HG03558 (cell line): ENCODE measurements around the gene MEGF6.

Experiments
- ATAC-seq: cut with Tn5 transposase; IDR thresholded peaks from one replicate; pipeline ENCODE4 v1.9.1; 2021; ENCODE audit warnings: moderate number of reproducible peaks; ENCODE audit not compliant: unreplicated experiment; ENCODE audit errors: extremely low read depth

Gene MEGF6

GRCh38 chr1:3646596-3646995, 35.3 kb upstream of the MEGF6 start:
- no peak for ATAC-seq

DNA sequence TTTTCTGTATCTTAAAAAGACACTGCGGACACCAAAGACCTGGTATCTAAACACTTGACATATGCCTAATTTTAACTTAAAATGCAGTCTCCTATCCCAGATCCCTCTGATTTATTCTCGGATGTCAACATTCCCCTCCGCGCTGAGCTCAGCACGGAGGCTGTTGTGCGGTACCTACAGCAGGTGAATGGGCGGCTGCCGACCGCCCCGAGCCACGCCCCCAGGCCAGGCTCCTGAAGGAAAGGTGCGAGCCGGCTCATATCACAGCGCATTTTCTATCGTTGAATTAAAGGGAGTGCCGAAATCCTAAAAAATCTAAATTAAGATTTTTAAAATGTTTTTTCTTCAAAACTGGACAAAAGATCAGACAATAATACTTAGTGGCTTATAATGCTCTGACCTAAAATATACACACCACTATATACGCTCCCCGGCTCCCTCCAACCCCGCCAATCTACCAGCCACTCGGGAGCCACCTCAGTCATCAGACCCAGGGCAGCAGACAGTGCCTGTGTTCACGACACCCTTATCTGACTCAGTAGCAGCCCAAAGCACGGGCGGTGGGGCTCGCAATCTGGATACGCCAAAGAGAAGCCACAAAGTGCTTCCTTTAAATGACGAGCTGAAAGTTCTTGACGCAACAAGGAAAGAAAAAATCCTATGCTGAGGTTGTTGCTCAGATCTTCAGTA, 34.5 kb upstream of the MEGF6 start:
- no peak for ATAC-seq

DNA sequence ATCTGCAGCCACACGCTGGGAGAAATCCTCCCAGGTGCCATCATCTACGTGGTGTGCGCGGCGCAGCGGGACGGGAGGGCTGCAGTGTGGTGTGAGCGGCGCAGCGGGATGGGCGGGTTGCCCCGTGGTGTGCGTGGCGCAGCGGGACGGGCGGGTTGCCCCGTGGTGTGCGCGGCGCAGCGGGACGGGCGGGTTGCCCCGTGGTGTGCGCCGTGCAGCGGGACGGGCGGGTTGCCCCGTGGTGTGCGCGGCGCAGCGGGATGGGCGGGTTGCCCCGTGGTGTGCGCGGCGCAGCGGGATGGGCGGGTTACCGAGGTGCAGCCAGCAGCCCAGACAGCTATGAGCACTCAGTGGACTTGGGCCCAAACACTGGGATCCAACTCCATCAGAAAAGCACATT, 33.9 kb upstream of the MEGF6 start:
- ATAC-seq = no peak

DNA sequence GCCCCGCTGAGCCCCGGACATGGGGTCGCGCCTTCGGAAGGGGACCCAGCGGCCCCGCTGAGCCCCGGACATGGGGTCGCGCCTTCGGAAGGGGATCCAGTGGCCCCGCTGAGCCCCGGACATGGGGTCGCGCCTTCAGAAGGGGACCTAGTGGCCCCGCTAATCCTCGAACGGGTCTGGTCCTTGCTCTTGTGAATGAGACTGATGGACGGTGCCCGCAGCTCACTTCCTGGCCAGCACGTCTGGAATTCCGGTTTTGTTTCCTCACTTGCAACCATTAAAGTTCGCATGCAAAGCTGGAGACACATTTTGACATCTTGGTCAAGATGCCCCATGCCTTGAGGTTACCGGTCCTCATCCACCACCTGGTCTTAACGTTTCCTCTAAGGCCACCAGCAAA, 33.0 kb upstream of the MEGF6 start:
- no peak for ATAC-seq

DNA sequence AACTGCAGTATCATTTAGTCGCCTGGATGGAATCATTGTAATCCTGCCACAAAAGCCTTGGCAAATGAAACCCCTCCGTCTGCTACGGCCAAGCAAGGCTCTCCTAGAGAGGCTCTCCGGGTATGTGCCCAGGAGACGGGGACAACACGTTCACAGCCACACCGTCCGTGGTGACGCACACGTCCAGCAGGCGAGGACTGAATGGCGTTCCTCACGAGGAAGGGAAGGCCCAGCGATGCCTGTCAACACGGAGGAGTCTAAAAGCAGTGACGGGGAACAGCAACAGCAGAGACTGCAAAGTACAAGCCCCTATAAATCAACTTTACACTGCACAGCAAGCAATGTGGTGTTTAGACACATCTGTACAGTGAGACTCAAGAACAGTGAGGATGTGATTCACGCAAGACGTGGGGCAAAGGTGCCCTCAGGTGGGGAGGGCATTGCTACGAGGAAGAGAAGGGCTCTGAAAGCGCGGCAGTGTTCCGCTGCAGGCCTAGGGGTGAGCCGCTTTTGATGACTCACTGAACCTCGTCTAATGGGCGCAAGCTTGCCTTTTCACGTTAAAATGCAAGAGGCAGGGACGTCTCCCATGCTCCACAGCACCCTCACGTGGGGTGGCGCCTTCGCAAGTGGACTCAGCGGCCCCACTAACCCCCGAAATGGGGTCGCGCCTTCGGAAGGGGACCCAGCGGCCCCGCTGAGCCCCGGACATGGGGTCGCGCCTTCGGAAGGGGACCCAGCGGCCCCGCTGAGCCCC, 31.8 kb upstream of the MEGF6 start:
- ATAC-seq = no peak

- no peak for ATAC-seq
These were observed 30.5 kb upstream of the MEGF6 start for GRCh38 chr1:3641816-3642215.

GRCh38 chr1:3641046-3641760, 29.9 kb upstream of the MEGF6 start:
- no peak for ATAC-seq

DNA sequence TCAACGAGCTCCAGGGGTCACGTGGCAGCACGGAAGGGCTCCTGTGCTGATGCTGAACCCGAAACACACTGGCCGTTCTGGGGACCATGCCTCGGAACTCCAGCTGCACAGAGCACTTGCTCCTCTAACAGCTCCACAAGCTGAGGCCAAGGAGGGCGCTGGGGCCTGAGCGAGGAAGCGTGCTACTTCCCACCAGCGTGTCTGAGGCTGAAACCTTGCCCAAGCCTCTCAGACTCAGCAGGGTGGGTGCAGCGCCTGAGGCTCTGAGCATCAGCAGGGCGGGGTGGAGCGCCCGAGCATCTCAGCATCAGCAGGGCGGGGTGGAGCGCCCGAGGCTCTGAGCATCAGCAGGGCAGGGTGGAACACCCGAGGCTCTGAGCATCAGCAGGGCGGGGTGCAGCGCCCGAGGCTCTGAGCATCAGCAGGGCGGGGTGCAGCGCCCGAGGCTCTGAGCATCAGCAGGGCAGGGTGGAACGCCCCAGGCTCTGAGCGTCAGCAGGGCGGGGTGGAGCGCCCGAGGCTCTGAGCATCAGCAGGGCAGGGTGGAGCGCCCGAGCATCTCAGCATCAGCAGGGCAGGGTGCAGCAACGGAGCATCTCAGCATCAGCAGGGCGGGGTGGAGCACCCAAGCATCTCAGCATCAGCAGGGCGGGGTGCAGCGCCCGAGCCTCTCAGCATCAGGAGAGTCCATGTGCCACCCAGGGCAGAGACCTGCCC, 29.0 kb upstream of the MEGF6 start:
- ATAC-seq = no peak

DNA sequence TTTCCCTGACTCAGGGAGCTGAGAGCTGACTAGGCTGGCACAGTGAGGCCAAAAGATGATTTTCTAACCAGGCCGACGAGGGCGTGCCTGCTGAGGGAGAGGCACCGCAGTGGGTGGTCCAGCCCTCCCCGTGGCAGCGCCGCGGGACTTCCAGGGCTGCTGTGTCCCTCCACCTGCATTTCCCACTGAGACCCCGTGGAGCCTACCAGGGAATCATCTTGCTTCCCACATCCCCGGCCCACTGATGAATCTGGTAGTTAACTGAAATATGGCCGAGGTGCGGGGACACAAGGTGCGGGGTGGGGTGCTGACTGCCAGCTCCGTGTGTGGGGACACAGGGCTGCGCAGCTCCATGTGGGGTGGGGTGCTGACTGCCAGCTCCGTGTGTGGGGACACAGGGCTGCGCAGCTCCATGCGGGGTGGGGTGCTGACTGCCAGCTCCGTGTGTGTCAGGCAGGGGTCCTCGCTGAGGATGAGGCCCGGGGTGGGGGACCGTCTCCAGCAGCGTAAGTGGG, 28.1 kb upstream of the MEGF6 start:
- no peak for ATAC-seq

DNA sequence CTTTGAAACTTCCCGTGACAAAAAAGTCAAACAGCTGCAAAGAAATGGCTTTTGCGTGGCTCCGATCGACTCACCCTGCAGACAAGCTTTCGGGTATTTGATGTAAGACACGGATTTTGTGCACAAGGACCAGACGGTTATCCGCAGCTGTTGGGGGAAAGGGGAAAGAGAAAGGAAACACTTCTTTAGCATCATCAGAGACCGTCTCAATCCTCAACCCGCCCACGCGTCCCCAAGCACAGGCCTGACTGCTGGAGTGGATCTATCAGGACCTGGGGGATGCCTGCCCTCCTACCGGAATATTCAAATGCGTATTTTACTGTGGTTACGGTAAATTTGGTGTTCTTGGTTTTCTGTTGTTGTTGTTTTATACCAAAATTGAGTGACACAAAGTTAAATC, 27.4 kb upstream of the MEGF6 start:
- no peak for ATAC-seq

GRCh38 chr1:3638027-3638426, 26.7 kb upstream of the MEGF6 start:
- ATAC-seq = no peak

DNA sequence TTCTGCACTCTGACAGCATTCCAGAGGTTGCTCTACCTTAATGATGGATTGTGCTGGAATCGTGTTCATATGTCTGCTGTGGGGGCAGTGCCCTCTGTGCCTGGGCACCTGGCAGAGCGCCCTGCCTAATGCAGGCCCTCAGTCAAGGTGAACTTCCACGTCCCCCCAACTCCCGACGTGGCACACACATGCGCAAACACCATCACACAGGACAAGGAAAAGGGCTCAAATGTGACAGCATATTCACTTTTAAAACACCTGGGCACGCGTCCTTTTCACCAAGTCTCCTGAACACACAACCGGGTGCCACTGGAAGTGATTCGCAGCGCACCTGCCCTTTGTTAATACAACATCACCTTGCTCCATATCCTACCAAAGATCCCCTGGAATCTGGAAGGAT, 25.2 kb upstream of the MEGF6 start:
- ATAC-seq = no peak

DNA sequence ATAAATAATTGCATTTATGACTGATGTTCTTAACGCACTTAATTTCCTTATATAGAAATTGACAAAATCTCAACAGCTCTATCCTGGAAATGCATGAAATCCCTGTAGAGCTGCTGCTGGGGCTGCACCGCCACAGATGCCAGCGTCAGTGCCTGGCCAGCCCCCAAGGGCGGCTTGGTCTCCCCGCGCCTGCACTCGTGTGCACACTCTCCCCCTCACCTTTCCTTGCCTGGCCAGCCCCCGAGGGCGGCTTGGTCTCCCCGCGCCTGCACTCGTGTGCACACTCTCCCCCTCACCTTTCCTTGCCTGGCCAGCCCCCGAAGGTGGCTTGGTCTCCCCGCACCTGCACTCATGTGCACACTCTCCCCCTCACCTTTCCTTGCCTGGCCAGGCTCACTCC, 24.8 kb upstream of the MEGF6 start:
- ATAC-seq = no peak

DNA sequence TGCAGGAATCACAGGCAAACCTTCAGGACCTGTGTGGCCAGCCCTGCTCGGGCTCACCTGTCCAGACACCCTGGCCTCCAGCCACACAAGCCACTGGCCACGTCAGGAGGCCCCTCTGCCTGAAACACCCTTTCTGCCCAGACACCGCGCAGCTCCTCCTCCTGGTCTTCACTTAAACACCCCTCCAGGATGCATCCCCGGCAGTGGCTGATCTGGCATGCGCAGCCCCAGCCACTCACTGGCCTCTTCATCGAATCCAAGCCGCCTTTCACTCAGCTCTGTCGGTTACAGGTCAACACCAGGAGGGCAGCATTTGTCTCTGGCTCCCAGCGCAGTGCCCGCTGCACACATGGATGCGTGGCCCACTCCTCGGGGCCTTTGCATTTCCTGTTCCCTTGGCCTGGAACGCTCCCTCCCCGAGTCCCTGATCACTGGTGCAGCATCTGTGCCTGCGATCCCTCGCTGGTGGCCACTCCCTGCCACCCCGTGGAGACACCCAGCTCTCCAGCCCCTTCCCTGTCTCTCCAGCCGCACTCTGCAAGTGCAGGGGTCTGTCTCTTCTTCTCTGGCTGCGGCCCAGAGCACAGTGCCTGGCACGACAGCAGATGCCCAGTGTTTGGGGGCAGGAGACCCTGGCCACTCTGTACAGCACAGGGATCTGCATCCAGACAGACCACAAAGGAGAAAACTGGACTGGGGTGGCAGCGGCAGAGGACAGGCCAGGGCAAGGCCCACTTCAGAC, 22.9 kb upstream of the MEGF6 start:
- ATAC-seq = no peak

GRCh38 chr1:3633344-3634058, 22.2 kb upstream of the MEGF6 start:
- no peak for ATAC-seq

DNA sequence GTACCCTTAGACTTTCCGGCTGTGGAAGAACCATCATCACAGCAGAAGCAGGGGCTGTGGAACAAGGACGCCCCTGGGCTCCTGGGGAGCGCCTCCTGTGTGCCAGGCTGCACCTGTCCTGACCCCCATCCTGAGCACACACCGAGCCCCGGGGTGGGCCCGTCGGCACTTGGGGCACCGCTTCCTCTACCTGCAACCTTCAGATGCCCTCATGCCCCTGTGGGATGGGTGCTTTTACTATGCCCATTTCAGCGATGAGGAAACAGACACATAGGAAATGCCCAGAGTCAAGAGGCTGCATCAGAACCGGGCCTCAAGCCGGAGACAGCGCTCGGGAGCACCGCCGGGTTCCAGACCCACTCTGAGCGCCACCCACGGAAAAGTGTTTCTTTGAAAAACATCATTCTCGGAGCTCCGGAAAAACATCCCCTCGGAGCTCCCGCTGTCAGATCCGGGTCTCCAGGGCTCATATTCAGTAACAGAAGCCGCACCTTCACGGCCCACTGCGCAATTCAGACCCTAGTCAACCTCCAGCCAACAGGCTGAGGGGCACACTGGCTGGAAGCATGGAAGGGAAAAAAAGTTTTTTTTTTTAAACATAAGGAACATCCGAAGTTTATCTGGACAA, 21.5 kb upstream of the MEGF6 start:
- ATAC-seq = no peak

- ATAC-seq = no peak
These were observed 21.0 kb upstream of the MEGF6 start for GRCh38 chr1:3632298-3632697.

GRCh38 chr1:3631320-3632260, 20.3 kb upstream of the MEGF6 start:
- no peak for ATAC-seq
